ENCODE results near the gene ACOX3.

Gene ACOX3

DNA sequence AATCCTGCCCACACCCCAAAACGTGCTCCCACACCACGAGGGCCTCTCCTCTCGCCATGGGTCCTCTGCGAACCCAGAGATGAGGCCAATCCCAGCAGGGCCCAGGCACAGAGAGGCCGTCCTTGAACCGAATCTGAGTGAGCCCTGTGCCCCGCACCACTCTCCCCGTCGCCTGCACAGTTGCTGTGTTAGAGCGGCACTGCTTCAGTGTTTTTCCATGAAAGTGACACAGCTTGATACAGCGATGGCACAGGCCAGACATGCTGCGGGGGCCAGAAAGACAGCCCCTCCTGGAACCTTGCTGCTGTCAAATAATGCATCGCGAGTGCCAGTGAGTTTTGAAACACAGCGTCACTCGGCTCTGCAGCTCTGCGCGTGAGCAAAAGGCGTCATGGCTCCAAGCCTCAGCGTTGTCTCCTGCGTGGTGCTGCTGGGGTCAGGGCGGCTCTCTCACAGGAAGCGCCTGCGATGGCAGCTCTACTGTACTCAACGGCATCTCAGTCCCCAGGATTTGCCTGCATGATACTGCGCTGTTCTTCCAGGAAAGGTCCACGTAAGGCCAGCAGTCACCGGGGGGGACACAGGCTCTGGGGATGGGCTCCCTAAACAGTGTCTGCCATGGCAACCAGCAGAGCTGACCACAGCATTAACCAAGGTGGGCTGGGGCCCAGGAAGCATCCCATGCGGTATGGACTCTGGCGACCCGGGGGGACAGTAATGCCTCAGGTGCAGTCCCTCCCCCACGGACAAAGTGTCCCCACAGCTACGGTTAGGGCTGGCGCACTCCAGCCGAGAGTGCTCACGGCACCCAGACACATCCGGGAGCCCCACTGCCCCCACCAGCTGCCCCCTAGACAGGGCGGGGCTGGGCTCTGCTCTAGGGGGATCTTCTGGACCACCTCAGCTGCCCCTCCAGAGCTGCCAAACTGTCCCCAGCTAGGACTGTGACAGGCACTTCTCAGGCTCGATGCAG, 63.1 kb downstream of the ACOX3 start:
- in situ Hi-C loops (cut with MboI; ENCODE audit: low pct_unique_long_range_greater_than_20kb, low sequenced_read_pairs, unreplicated experiment): no loop called here
- DNase-seq (ENCODE audit: low spot score): no peak
- TF ChIP-seq, protein P1, sequence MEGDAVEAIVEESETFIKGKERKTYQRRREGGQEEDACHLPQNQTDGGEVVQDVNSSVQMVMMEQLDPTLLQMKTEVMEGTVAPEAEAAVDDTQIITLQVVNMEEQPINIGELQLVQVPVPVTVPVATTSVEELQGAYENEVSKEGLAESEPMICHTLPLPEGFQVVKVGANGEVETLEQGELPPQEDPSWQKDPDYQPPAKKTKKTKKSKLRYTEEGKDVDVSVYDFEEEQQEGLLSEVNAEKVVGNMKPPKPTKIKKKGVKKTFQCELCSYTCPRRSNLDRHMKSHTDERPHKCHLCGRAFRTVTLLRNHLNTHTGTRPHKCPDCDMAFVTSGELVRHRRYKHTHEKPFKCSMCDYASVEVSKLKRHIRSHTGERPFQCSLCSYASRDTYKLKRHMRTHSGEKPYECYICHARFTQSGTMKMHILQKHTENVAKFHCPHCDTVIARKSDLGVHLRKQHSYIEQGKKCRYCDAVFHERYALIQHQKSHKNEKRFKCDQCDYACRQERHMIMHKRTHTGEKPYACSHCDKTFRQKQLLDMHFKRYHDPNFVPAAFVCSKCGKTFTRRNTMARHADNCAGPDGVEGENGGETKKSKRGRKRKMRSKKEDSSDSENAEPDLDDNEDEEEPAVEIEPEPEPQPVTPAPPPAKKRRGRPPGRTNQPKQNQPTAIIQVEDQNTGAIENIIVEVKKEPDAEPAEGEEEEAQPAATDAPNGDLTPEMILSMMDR (IDR thresholded peaks at IDR 0.05; ENCODE audit: extremely low read depth, insufficient read depth, missing control alignments): no peak

DNA sequence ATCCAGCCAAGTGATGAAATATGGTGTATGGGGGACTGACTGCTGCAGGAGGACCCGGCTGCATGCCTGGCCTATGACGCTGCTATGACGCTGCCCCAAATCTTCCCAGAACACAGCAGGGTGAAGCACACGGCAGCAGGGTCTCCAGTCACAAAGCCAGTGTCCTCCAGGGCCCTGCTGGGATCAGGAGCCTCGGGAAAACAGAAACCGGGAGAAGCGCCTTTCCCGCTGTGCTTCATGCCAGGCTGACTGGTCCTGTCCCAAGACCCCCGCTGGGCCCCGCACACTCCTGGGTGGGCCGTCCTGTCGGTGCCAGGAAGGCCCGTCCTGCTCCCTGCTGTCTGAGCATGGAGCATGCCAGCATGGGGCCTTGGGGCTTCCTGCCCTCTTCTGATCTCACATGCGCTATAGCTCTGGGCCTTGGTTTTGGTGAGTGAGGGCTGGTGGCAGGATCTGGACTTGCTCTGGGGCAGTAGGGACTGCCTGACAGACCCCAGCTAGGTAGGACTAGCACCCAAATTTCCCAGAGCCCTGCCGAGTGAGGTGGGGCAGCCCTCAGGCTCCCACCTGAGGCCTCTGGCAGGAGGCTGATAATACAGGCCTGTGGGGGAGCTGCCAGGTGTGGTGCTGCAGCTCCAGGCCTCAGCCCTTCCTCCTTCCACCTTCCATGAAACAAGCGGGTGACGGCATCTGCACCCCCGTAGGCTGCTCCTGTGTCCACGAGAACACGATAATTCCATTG, 64.0 kb downstream of the ACOX3 start:
- TF ChIP-seq, protein P1 (IDR thresholded peaks at IDR 0.05; ENCODE audit: extremely low read depth, insufficient read depth, missing control alignments): no peak
- in situ Hi-C loops (cut with MboI; ENCODE audit: low pct_unique_long_range_greater_than_20kb, low sequenced_read_pairs, unreplicated experiment): no loop called here
- DNase-seq (ENCODE audit: low spot score): no peak

DNA sequence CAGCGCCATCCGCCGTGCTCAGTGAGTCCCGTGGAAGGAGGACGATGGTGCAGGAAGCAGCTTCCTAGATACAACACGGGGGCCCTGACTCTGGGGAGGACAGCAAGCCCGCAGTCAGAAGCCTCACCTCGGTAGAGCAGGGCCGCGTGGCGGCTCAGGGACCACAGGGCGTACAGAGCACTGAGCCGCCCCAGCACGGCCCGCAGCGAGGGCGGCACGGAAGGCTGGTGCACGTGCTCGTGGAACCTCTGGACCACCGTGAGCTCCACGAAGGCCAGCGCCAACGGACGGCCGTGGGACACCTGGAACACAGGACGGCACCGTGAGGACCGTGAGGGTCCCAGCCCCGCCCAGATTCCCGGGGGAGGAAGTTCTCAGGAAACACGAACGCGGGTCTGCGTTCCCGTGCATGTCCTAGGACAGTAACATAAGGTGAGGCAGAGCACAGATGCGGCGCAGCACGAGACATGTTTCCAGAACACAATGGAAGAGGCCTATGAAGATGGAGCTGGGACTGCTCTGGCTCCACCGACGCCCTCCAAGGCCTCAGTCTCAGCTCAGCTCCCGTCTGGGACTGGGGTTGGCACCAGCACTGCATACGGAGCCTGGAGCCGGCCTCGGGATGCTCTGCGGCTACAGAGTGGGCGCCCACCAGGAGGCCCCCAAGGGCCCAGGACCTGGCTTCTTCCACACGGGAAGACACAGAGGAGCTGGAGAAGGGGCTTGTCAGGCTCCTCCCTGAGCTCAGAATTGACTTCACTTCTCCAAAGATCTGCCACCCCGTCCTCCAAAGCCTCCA, 65.5 kb downstream of the ACOX3 start:
- in situ Hi-C loops (cut with MboI; ENCODE audit: low pct_unique_long_range_greater_than_20kb, low sequenced_read_pairs, unreplicated experiment): no loop called here
- DNase-seq (ENCODE audit: low spot score): no peak
- TF ChIP-seq, protein P1 (IDR thresholded peaks at IDR 0.05; ENCODE audit: extremely low read depth, insufficient read depth, missing control alignments): no peak

DNA sequence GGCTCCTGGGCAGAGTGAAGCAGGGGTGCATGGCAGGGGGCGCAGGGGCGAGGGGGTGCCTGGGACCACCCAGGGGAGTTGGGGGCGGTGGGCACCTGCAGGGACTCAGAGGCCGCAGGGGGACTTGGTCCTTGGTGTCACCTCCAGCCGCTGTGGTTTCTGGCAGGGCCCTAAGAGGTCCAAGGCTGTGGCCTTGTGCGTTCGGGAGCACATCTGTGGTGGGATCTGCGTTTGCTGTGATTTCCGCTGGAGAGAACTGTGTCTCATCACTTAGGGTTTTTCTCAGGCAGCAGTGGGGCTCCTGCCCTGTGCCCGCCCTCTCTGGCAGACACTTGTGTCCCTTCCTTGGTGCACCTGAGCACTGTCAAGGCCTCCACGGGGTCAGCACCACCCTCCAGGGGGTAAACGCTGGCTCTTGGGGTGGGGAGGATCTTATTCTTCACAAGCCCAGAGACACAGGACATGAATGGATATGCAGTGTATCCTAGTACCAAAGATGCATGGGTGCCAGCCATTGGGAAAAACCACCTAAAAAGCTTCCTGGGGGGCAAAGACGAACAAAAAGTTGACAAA, 66.5 kb downstream of the ACOX3 start:
- TF ChIP-seq, protein P1 (IDR thresholded peaks at IDR 0.05; ENCODE audit: extremely low read depth, insufficient read depth, missing control alignments): no peak
- in situ Hi-C loops (cut with MboI; ENCODE audit: low pct_unique_long_range_greater_than_20kb, low sequenced_read_pairs, unreplicated experiment): no loop called here
- DNase-seq (ENCODE audit: low spot score): no peak

DNA sequence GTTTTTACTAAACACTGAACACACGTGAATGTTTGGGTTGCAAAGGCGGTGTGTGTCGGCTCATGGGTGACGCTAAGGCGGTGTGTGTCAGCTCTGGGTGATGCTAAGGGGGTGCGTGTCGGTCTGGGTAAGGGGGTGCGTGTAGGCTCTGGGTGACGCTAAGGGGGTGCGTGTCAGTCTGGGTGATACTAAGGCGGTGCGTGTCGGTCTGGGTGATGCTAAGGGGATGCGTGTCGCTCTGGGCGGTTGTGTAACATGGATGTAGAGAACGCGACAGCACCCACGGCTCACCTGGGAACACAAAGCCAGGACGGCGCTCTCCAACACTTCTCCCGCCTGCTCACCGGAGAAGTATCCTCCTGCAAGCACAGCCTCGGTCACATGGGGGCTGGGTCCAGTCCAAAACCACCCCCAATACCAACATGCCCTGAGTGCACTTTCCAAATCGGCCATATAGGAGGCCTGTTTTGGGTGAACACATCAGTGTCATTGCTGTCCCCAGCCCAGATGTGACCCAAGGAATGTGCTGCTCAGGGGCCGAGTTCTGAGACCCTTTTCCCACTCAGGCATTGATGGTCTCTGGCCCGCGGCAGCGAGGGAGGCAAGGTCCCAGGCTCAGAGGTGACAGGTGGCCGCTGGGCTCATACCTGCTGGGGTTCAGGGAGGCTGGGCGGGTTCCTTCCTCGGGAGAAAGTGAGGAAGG, 67.1 kb downstream of the ACOX3 start:
- DNase-seq (ENCODE audit: low spot score): no peak
- in situ Hi-C loops (cut with MboI; ENCODE audit: low pct_unique_long_range_greater_than_20kb, low sequenced_read_pairs, unreplicated experiment): no loop called here
- TF ChIP-seq, protein P1 (IDR thresholded peaks at IDR 0.05; ENCODE audit: extremely low read depth, insufficient read depth, missing control alignments): no peak

Measured in GM13977 (cell line).